HG03175 (cell line): Measurements from ENCODE around the gene TMEM203.
A peak's percentile ranks its signal among the peaks of the same experiment; 100 is the strongest.

Experiments
- ATAC-seq: cut with Tn5 transposase; IDR thresholded peaks from one replicate; pipeline ENCODE4 v1.9.1; 2021; ENCODE audit warnings: mild to moderate bottlenecking, moderate library complexity; ENCODE audit not compliant: unreplicated experiment

TMEM203 gene

GRCh38 chr9:137198051-137198901, 7.2 kb downstream of the TMEM203 start:
- ATAC-seq = no peak

- no peak for ATAC-seq
Measured at GRCh38 chr9:137195525-137196220, 9.8 kb downstream of the TMEM203 start.

GRCh38 chr9:137194909-137195308, 10.5 kb downstream of the TMEM203 start:
- no peak for ATAC-seq

DNA sequence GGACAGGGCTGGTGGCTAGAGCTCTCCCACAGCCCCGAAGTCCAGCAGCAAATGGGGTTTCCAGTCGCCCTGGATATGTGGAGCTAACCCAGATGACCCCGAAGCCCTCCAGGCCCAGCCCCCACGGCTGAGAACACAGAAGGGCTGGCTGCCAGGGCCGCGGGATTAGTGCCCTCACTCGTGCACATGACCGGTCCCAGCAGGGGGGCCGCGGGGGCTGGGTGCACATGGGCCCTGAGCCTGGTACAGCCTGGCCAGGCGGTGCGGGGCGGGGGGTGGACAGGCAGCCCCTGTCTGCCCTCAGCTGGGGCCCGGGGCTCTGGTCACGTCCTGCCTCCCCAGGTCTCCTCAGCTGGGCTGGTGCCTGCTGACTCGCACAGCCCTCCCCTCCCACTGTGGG, 11.1 kb downstream of the TMEM203 start:
- no peak for ATAC-seq

GRCh38 chr9:137193771-137194170, 11.7 kb downstream of the TMEM203 start:
- no peak for ATAC-seq

GRCh38 chr9:137192859-137193258, 12.6 kb downstream of the TMEM203 start:
- ATAC-seq = no peak

DNA sequence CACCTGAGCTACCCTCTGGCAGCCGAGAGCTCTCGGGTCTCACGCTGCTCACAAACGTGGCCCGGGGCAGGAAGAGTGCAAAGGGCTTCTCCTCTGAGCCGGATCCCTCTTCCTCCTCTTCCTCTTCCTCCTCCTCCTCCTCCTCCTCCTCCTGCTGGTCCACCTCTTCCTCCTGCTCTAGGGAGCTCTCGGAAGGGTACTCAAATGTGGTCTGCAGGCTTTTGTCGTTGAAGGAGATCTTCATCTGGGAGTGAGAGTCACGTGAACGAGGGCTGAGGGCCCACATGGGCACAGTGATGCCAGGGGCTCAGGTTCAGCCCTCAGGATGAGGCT, 13.0 kb downstream of the TMEM203 start:
- ATAC-seq = no peak

DNA sequence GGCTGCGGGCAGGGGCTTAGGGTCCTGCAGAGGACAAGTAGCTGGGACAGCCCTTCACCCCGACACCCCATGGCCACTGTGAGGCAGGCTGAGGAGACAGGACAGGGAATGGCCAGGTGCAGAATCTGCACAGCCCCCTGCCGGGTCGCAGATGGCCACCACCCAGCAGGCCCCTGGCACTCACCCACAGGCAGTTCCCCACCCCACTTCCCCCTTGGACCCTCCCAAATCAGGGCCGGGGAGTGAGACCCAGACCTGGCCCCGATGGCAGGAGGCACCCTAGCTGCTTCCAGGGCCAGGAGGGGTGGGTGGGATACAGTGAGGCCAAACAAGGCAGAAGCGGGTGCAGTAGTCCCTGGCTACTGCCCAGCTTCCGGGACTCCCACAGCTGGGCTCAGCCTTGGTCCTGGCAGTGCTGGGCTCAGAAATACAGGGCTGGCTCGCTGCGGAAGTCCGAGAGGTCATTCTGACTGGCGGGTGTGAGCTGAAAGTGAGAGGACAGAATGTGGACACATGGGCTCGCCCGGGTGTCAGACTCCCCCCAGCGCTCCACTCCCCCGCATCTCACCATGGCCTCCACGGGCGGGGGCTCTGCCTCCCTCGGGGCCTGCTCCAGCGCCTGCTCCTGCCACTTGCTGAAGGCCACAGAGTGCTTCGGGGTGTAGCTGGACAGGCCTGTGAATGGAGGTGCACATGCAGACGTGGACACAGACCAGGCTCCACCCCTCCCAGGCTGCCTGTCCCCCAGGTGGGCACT, 13.6 kb downstream of the TMEM203 start:
- ATAC-seq = no peak

DNA sequence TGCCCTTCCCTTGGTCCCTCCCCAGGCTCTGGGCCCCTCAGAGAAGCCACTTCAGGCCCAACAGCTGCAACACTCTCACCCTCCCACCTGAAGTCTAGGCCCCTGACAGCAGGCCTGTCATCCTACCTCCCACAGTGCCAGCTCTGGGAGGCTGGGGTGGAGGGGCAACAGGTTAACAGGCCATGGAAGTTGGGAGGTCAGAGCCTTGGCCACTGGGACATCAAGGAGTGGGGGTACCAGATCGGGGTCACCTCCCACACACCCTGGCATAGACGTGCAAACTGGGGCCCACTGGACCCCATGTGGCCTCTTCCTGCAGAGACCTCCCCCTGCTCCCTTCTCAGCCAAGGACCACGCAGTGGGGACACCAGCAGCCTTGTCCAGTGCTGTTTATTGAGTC, 14.2 kb downstream of the TMEM203 start:
- no peak for ATAC-seq

GRCh38 chr9:137190315-137190856, 15.1 kb downstream of the TMEM203 start:
- ATAC-seq = no peak

DNA sequence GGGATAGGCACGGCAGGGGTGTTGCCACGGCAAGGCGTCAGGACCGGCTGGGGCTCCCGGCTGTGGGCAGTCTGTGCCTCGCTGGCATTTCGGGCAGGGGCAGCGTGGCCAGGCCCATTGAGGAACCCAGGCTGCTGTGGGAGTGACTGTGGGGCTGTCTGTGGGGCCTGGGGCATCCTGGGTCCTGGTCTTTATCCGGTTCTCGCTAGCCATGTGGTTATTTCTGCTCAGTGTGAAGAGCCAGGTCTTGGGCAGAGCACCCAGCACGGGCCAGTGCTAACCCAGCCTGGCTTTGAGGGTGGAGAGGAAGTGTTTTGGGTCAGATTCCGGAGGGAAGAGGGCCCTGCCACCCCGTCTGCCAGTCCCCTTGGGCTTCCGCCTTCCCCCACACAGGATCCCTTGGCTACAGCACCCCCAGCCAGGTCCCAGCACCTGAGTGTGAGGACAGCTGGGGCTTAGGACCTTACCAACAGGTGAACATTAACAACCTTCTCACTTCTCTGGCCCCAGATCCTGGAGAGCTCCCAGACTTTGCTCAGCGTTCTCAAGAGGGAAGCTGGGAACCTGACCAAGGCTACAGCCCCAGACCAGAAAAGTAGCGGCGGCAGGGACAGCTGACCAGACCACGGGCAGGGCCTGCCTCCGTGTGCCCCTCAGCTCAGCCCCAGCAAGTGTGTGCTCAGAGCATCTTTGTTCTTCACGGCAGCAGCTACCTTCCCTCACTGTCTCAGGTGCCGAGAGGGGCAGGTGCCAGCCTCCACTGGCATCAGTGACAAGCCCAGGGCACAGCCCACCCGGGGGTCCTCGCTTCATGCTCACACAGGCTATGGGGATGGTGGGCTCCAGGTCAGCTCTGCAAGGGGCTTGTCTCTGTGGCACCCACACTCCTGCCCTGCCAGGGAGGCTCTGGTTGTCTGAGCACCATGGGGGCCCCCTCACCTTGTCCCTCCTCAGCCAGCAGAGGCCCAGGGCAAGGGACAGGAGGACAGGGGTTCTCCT, 15.9 kb downstream of the TMEM203 start:
- no peak for ATAC-seq

DNA sequence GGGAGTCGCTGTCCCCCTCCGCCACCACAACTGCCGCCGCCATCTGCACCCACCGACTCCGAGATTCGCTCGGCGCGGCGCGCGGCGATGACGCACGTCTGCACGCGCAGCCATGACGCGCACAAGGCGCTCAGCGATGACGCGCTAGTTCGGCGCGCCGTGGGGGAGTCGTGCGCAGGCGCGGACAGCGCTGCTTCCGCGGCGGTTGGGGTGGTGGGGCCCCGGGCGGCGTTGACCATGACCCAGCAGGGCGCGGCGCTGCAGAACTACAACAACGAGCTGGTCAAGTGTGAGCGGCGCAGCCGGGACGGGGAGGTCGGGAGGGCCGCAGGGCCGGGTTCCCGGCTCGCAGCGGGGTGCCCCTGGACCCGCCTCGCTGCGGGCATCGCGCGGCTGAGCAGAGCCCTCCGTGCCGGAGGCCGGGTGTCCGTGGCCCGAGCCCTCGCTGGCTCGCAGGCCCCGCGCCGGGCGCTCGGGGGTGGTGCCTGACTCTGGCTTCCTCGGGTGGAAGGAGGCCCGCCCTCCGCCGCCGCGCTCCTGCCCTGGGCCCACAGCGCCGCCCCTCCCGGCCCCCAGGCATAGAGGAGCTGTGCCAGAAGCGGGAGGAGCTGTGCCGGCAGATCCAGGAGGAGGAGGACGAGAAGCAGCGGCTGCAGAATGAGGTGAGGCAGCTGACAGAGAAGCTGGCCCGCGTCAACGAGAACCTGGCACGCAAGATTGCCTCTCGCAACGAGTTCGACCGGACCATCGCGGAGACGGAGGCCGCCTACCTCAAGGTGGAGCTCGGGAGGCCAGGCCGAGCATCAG, 16.8 kb downstream of the TMEM203 start, which contains the start of the genes ANAPC2 and SSNA1:
Gene ANAPC2, minus strand, starts transcription at position 71 of the 807 bp plus-strand sequence. Its CDS starts 28 bp downstream, at position 43.
Gene SSNA1, plus strand, starts transcription at position 187 of the 807 bp plus-strand sequence. Its CDS starts 51 bp downstream, at position 238.
- ATAC-seq = peak; percentile 84

- ATAC-seq = no peak
Measured at GRCh38 chr9:137188086-137188489, 17.4 kb downstream of the TMEM203 start.

GRCh38 chr9:137187386-137187785, 18.1 kb downstream of the TMEM203 start:
- ATAC-seq = no peak

GRCh38 chr9:137186385-137186784, 19.1 kb downstream of the TMEM203 start:
- ATAC-seq = no peak

DNA sequence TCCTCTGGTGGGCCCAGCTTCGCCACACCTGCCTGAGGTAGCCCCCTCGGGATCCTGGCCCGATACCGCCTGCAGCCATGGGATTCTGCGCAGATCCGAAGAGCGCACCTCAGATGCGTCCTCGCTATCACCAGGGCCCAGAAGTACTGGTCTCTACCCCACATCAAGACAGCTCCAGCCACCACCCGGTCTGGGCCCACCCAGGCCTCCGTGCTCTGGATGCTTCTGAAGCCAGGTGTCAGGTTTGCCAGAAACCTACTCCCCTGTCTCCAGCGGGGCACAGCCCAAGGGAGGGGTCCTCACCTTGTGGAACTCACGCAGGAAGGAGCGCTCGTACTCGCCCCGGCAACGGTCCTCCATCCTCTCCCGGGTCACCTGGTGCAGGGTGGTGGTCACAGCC, 19.5 kb downstream of the TMEM203 start:
- no peak for ATAC-seq

- ATAC-seq = no peak
Measured at GRCh38 chr9:137184881-137185660, 20.4 kb downstream of the TMEM203 start.

GRCh38 chr9:137183980-137184595, 21.4 kb downstream of the TMEM203 start:
- no peak for ATAC-seq
